Tibial nerve (tissue), 4 donors: ENCODE measurements around the gene CKAP5.

Source experiments
- EP300 ChIP-seq, 2 donors: sonication (generic); formaldehyde crosslinking; IDR thresholded peaks; one replicate each; pipeline ENCODE4 v1.6.1; 2017; ENCODE audit warnings: antibody characterized with exemption in 2 of 2, mild to moderate bottlenecking in 1 of 2
- POLR2A ChIP-seq, 2 donors: fragments of 450-650 bp; IDR thresholded peaks; one replicate each; pipeline ENCODE4 v1.6.1; 2017; ENCODE audit warnings: antibody characterized with exemption in 2 of 2, mild to moderate bottlenecking in 2 of 2, moderate library complexity in 2 of 2
- TF ChIP-seq, protein P1 (sequence below), 5 experiments: fragments of 200-600 bp in 3 of 5; fragments of 450-650 bp in 2 of 5; sonication (generic) in 3 of 5; IDR thresholded peaks; one replicate each; pipeline ENCODE4 v1.5.1; 2016 to 2019; ENCODE audit warnings: antibody characterized with exemption in 5 of 5, mild to moderate bottlenecking in 3 of 5, moderate library complexity in 2 of 5

- TF ChIP-seq POLR2A (IDR thresholded peaks at IDR 0.05) (no peak), EP300 (IDR thresholded peaks at IDR 0.05) (no peak)
- TF ChIP-seq, protein P1, sequence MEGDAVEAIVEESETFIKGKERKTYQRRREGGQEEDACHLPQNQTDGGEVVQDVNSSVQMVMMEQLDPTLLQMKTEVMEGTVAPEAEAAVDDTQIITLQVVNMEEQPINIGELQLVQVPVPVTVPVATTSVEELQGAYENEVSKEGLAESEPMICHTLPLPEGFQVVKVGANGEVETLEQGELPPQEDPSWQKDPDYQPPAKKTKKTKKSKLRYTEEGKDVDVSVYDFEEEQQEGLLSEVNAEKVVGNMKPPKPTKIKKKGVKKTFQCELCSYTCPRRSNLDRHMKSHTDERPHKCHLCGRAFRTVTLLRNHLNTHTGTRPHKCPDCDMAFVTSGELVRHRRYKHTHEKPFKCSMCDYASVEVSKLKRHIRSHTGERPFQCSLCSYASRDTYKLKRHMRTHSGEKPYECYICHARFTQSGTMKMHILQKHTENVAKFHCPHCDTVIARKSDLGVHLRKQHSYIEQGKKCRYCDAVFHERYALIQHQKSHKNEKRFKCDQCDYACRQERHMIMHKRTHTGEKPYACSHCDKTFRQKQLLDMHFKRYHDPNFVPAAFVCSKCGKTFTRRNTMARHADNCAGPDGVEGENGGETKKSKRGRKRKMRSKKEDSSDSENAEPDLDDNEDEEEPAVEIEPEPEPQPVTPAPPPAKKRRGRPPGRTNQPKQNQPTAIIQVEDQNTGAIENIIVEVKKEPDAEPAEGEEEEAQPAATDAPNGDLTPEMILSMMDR (IDR thresholded peaks at IDR 0.05) = no peak
These were observed 19.3 kb upstream of the CKAP5 start for GRCh38 chr11:46865340-46865739.
